Measurements from ENCODE around the gene TCF7L2.

Gene TCF7L2

GRCh38 chr10:113167702-113168101, 217.7 kb downstream of the TCF7L2 start:
- Histone ChIP-seq H3K4ac (ENCODE audit: low read depth, low read length) (no peak overlapping the region), H4K91ac (ENCODE audit: low read depth, low read length) (no peak overlapping the region), H3K4me3 (ENCODE audit: low read depth, low read length) (no peak overlapping the region), H4K8ac (ENCODE audit: low read depth, low read length) (no peak overlapping the region), H2AFZ (ENCODE audit: insufficient read depth, low read length, poor library complexity) (no peak overlapping the region), H3K27me3 (ENCODE audit: insufficient read depth, low read length) (no peaks in the 10 kb centered on the region), H2BK5ac (ENCODE audit: low read depth, low read length, poor library complexity) (no peak overlapping the region), H2BK120ac (ENCODE audit: insufficient read depth, low read length, poor library complexity) (no peak overlapping the region), H3K79me1 (ENCODE audit: low read length) (peaks cover 21% of the 10 kb centered on the region), H3K18ac (ENCODE audit: low read length) (no peak overlapping the region), H3K4me1 (ENCODE audit: control insufficient read depth in 1 of 2, insufficient read depth in 2 of 2, low read length in 2 of 2) (peaks cover 17 to 27% of the 10 kb centered on the region in 2 experiments), H2AK5ac (ENCODE audit: low read length) (no peak overlapping the region), H4K12ac (ENCODE audit: low read depth, low read length) (no peak overlapping the region), H3K14ac (ENCODE audit: low read length) (no peak overlapping the region), H3K79me2 (ENCODE audit: control insufficient read depth, insufficient read depth, low read length, poor library complexity) (peaks cover 3% of the 10 kb centered on the region), H3K23ac (ENCODE audit: low read length) (no peak overlapping the region), H3K9ac (ENCODE audit: low read length) (no peak overlapping the region), H3K4me2 (ENCODE audit: low read length) (no peak overlapping the region), H3K9me3 (ENCODE audit: insufficient read depth, low read depth, low read length) (no peaks in the 10 kb centered on the region), H3K27ac (ENCODE audit: low read depth, low read length) (peak overlapping the region; percentile 88), H3K36me3 (ENCODE audit: control insufficient read depth in 1 of 2, insufficient read depth in 2 of 2, low read length in 2 of 2) (peaks cover 9 to 15% of the 10 kb centered on the region in 2 experiments), H2BK12ac (ENCODE audit: low read length) (no peak overlapping the region)
- no peak for DNase-seq
- no CpG with 5 or more reads among the region's 5 CpGs for WGBS (ENCODE audit: extremely low coverage, insufficient coverage, insufficient read length)

- no peak overlapping the region for H2AFZ ChIP-seq (ENCODE audit: insufficient read depth, low read length, poor library complexity)
- H3K4ac ChIP-seq (ENCODE audit: low read depth, low read length): no peak overlapping the region
- H2BK12ac ChIP-seq (ENCODE audit: low read length): no peak overlapping the region
- no peak overlapping the region for H3K23ac ChIP-seq (ENCODE audit: low read length)
- no peaks in the 10 kb centered on the region for H3K27me3 ChIP-seq (ENCODE audit: insufficient read depth, low read length)
- peaks cover 3% of the 10 kb centered on the region for H3K79me2 ChIP-seq (ENCODE audit: control insufficient read depth, insufficient read depth, low read length, poor library complexity)
- H2BK120ac ChIP-seq (ENCODE audit: insufficient read depth, low read length, poor library complexity): peak overlapping the region; percentile 36
- H3K36me3 ChIP-seq (ENCODE audit: control insufficient read depth in 1 of 2, insufficient read depth in 2 of 2, low read length in 2 of 2): peaks cover 7 to 14% of the 10 kb centered on the region in 2 experiments
- H3K9me3 ChIP-seq (ENCODE audit: insufficient read depth, low read depth, low read length): no peaks in the 10 kb centered on the region
- peak overlapping the region; percentile 7 for H2BK5ac ChIP-seq (ENCODE audit: low read depth, low read length, poor library complexity)
- no CpG with 5 or more reads among the region's 6 CpGs for WGBS (ENCODE audit: extremely low coverage, insufficient coverage, insufficient read length)
- no peak overlapping the region for H3K4me3 ChIP-seq (ENCODE audit: low read depth, low read length)
- H3K14ac ChIP-seq (ENCODE audit: low read length): peak overlapping the region; percentile 9
- no peak overlapping the region for H4K12ac ChIP-seq (ENCODE audit: low read depth, low read length)
- peak in 1 of 2 donors; percentile 29 for DNase-seq
- H3K9ac ChIP-seq (ENCODE audit: low read length): no peak overlapping the region
- peaks cover 17 to 27% of the 10 kb centered on the region in 2 experiments for H3K4me1 ChIP-seq (ENCODE audit: control insufficient read depth in 1 of 2, insufficient read depth in 2 of 2, low read length in 2 of 2)
- no peak overlapping the region for H4K8ac ChIP-seq (ENCODE audit: low read depth, low read length)
- no peak overlapping the region for H3K18ac ChIP-seq (ENCODE audit: low read length)
- peak overlapping the region; percentile 77 for H4K91ac ChIP-seq (ENCODE audit: low read depth, low read length)
- peaks cover 21% of the 10 kb centered on the region for H3K79me1 ChIP-seq (ENCODE audit: low read length)
- peak overlapping the region; percentile 88 for H3K27ac ChIP-seq (ENCODE audit: low read depth, low read length)
- H2AK5ac ChIP-seq (ENCODE audit: low read length): no peak overlapping the region
- H3K4me2 ChIP-seq (ENCODE audit: low read length): no peak overlapping the region
Observed at GRCh38 chr10:113168584-113168983, 218.5 kb downstream of the TCF7L2 start.

GRCh38 chr10:113169111-113169510, 219.1 kb downstream of the TCF7L2 start:
- Histone ChIP-seq H4K12ac (ENCODE audit: low read depth, low read length) (no peak overlapping the region), H3K14ac (ENCODE audit: low read length) (peak overlapping the region; percentile 9), H2BK12ac (ENCODE audit: low read length) (no peak overlapping the region), H3K9ac (ENCODE audit: low read length) (no peak overlapping the region), H3K79me1 (ENCODE audit: low read length) (peaks cover 21% of the 10 kb centered on the region), H3K23ac (ENCODE audit: low read length) (no peak overlapping the region), H3K4me3 (ENCODE audit: low read depth, low read length) (no peak overlapping the region), H4K91ac (ENCODE audit: low read depth, low read length) (peak overlapping the region; percentile 95), H3K36me3 (ENCODE audit: control insufficient read depth in 1 of 2, insufficient read depth in 2 of 2, low read length in 2 of 2) (peaks cover 7 to 9% of the 10 kb centered on the region in 2 experiments), H3K18ac (ENCODE audit: low read length) (peak overlapping the region; percentile 48), H2AK5ac (ENCODE audit: low read length) (no peak overlapping the region), H2BK120ac (ENCODE audit: insufficient read depth, low read length, poor library complexity) (peak overlapping the region; percentile 36), H3K27me3 (ENCODE audit: insufficient read depth, low read length) (no peaks in the 10 kb centered on the region), H3K79me2 (ENCODE audit: control insufficient read depth, insufficient read depth, low read length, poor library complexity) (peaks cover 3% of the 10 kb centered on the region), H2AFZ (ENCODE audit: insufficient read depth, low read length, poor library complexity) (no peak overlapping the region), H3K27ac (ENCODE audit: low read depth, low read length) (peak overlapping the region; percentile 88), H2BK5ac (ENCODE audit: low read depth, low read length, poor library complexity) (peak overlapping the region; percentile 7), H4K8ac (ENCODE audit: low read depth, low read length) (no peak overlapping the region), H3K9me3 (ENCODE audit: insufficient read depth, low read depth, low read length) (no peaks in the 10 kb centered on the region), H3K4ac (ENCODE audit: low read depth, low read length) (no peak overlapping the region), H3K4me2 (ENCODE audit: low read length) (no peak overlapping the region), H3K4me1 (ENCODE audit: control insufficient read depth in 1 of 2, insufficient read depth in 2 of 2, low read length in 2 of 2) (peaks cover 17 to 27% of the 10 kb centered on the region in 2 experiments)
- peak in 1 of 2 donors; percentile 34 for DNase-seq
- WGBS (ENCODE audit: extremely low coverage, insufficient coverage, insufficient read length): no CpG with 5 or more reads among the region's 10 CpGs

GRCh38 chr10:113169853-113170460, 219.9 kb downstream of the TCF7L2 start:
- Histone ChIP-seq H3K79me1 (ENCODE audit: low read length) (peaks cover 21% of the 10 kb centered on the region), H3K18ac (ENCODE audit: low read length) (peak overlapping the region; percentile 64), H4K12ac (ENCODE audit: low read depth, low read length) (no peak overlapping the region), H2BK5ac (ENCODE audit: low read depth, low read length, poor library complexity) (peak overlapping the region; percentile 75), H3K79me2 (ENCODE audit: control insufficient read depth, insufficient read depth, low read length, poor library complexity) (peaks cover 3% of the 10 kb centered on the region), H3K9me3 (ENCODE audit: insufficient read depth, low read depth, low read length) (no peaks in the 10 kb centered on the region), H3K4me3 (ENCODE audit: low read depth, low read length) (no peak overlapping the region), H2AK5ac (ENCODE audit: low read length) (peak overlapping the region; percentile 50), H3K36me3 (ENCODE audit: control insufficient read depth in 1 of 2, insufficient read depth in 2 of 2, low read length in 2 of 2) (peaks cover 7 to 9% of the 10 kb centered on the region in 2 experiments), H3K14ac (ENCODE audit: low read length) (peak overlapping the region; percentile 53), H4K91ac (ENCODE audit: low read depth, low read length) (peak overlapping the region; percentile 95), H3K27ac (ENCODE audit: low read depth, low read length) (peak overlapping the region; percentile 88), H3K9ac (ENCODE audit: low read length) (no peak overlapping the region), H3K27me3 (ENCODE audit: insufficient read depth, low read length) (no peaks in the 10 kb centered on the region), H3K23ac (ENCODE audit: low read length) (no peak overlapping the region), H3K4ac (ENCODE audit: low read depth, low read length) (peak overlapping the region; percentile 33), H4K8ac (ENCODE audit: low read depth, low read length) (peak overlapping the region; percentile 57), H2BK12ac (ENCODE audit: low read length) (peak overlapping the region; percentile 56), H2AFZ (ENCODE audit: insufficient read depth, low read length, poor library complexity) (no peak overlapping the region), H3K4me2 (ENCODE audit: low read length) (no peak overlapping the region), H2BK120ac (ENCODE audit: insufficient read depth, low read length, poor library complexity) (peak overlapping the region; percentile 65), H3K4me1 (ENCODE audit: control insufficient read depth in 1 of 2, insufficient read depth in 2 of 2, low read length in 2 of 2) (peaks cover 17 to 25% of the 10 kb centered on the region in 2 experiments)
- peak in 1 of 2 donors; percentile 43 for DNase-seq
- WGBS (ENCODE audit: extremely low coverage, insufficient coverage, insufficient read length): no CpG with 5 or more reads among the region's 14 CpGs
